Measurements from ENCODE around the gene UBE2E2.

UBE2E2 gene

GRCh38 chr3:23232854-23233253 lies 29.7 kb downstream of the UBE2E2 start:
- no peak overlapping the region for H2AFZ ChIP-seq (ENCODE audit: low read length)
- H3K4me3 ChIP-seq (ENCODE audit: low read length, poor library complexity, severe bottlenecking) = no peak overlapping the region
- H3K9me2 ChIP-seq (replicated peaks; ENCODE audit: low read depth, low read length) = no peaks in the 10 kb centered on the region
- no peak for TF ChIP-seq EZH2phosphoT487 (IDR thresholded peaks at IDR 0.05; ENCODE audit: borderline replicate concordance)
- no peak for TF ChIP-seq CTCF (conservative IDR thresholded peaks at IDR 0.05; ENCODE audit: low read length)
- no peak overlapping the region for H3K9ac ChIP-seq (ENCODE audit: low read depth, low read length, poor library complexity, severe bottlenecking)
- no peaks in the 10 kb centered on the region for H4K20me1 ChIP-seq (ENCODE audit: insufficient read depth, low read length, poor library complexity, severe bottlenecking)
- H3K4me1 ChIP-seq (ENCODE audit: insufficient read depth, low read length, poor library complexity, severe bottlenecking) = peaks cover 31% of the 10 kb centered on the region
- peaks cover 18% of the 10 kb centered on the region for H3K79me2 ChIP-seq (ENCODE audit: insufficient read depth, low read length)
- H3K4me2 ChIP-seq (ENCODE audit: low read depth, low read length, poor library complexity, severe bottlenecking) = no peak overlapping the region
- H3F3A ChIP-seq (ENCODE audit: low read depth) = no peaks in the 10 kb centered on the region
- no peaks in the 10 kb centered on the region for H3K36me3 ChIP-seq (ENCODE audit: insufficient read depth, low read length)
- H3K9me3 ChIP-seq (ENCODE audit: insufficient read depth, low read depth, low read length) = peaks cover 9% of the 10 kb centered on the region; the same call in 1 of the 2 replicates
- H3K27me3 ChIP-seq (ENCODE audit: insufficient read depth, low read length, poor library complexity, severe bottlenecking) = no peaks in the 10 kb centered on the region

- peaks cover 18% of the 10 kb centered on the region for H3K79me2 ChIP-seq (ENCODE audit: insufficient read depth, low read length)
- H3K4me1 ChIP-seq (ENCODE audit: insufficient read depth, low read length, poor library complexity, severe bottlenecking) = peaks cover 34% of the 10 kb centered on the region
- no peaks in the 10 kb centered on the region for H3K9me2 ChIP-seq (replicated peaks; ENCODE audit: low read depth, low read length)
- H4K20me1 ChIP-seq (ENCODE audit: insufficient read depth, low read length, poor library complexity, severe bottlenecking) = no peaks in the 10 kb centered on the region
- no peaks in the 10 kb centered on the region for H3F3A ChIP-seq (ENCODE audit: low read depth)
- H3K4me3 ChIP-seq (ENCODE audit: low read length, poor library complexity, severe bottlenecking) = no peak overlapping the region
- no peak overlapping the region for H2AFZ ChIP-seq (ENCODE audit: low read length)
- no peak for TF ChIP-seq CTCF (conservative IDR thresholded peaks at IDR 0.05; ENCODE audit: low read length)
- no peak for TF ChIP-seq EZH2phosphoT487 (IDR thresholded peaks at IDR 0.05; ENCODE audit: borderline replicate concordance)
- no peak overlapping the region for H3K4me2 ChIP-seq (ENCODE audit: low read depth, low read length, poor library complexity, severe bottlenecking)
- H3K36me3 ChIP-seq (ENCODE audit: insufficient read depth, low read length) = no peaks in the 10 kb centered on the region
- H3K27me3 ChIP-seq (ENCODE audit: insufficient read depth, low read length, poor library complexity, severe bottlenecking) = no peaks in the 10 kb centered on the region
- peaks cover 9% of the 10 kb centered on the region; the same call in 1 of the 2 replicates for H3K9me3 ChIP-seq (ENCODE audit: insufficient read depth, low read depth, low read length)
- H3K9ac ChIP-seq (ENCODE audit: low read depth, low read length, poor library complexity, severe bottlenecking) = no peak overlapping the region
Observed at GRCh38 chr3:23235264-23235663, 32.1 kb downstream of the UBE2E2 start.

- Histone ChIP-seq H3K9ac (ENCODE audit: low read depth, low read length, poor library complexity, severe bottlenecking) (no peak overlapping the region), H3K36me3 (ENCODE audit: insufficient read depth, low read length) (no peaks in the 10 kb centered on the region), H4K20me1 (ENCODE audit: insufficient read depth, low read length, poor library complexity, severe bottlenecking) (no peaks in the 10 kb centered on the region), H3F3A (ENCODE audit: low read depth) (no peaks in the 10 kb centered on the region), H3K4me2 (ENCODE audit: low read depth, low read length, poor library complexity, severe bottlenecking) (peak overlapping the region; percentile 10), H3K27me3 (ENCODE audit: insufficient read depth, low read length, poor library complexity, severe bottlenecking) (no peaks in the 10 kb centered on the region), H3K79me2 (ENCODE audit: insufficient read depth, low read length) (peaks cover 23% of the 10 kb centered on the region; the same call in 1 of the 2 replicates), H3K4me1 (ENCODE audit: insufficient read depth, low read length, poor library complexity, severe bottlenecking) (peaks cover 34% of the 10 kb centered on the region), H3K9me2 (replicated peaks; ENCODE audit: low read depth, low read length) (no peaks in the 10 kb centered on the region), H2AFZ (ENCODE audit: low read length) (no peak overlapping the region), H3K4me3 (ENCODE audit: low read length, poor library complexity, severe bottlenecking) (no peak overlapping the region), H3K9me3 (ENCODE audit: insufficient read depth, low read depth, low read length) (no peaks in the 10 kb centered on the region)
- TF ChIP-seq CTCF (conservative IDR thresholded peaks at IDR 0.05; ENCODE audit: low read length) (no peak), EZH2phosphoT487 (IDR thresholded peaks at IDR 0.05; ENCODE audit: borderline replicate concordance) (no peak)
Observed at GRCh38 chr3:23236890-23237289, 33.8 kb downstream of the UBE2E2 start.
